Activated T-helper 1 cell treated with Interleukin-2 at 50 U/mL for 16 hours (primary cell): ENCODE measurements around the gene GID8.

Experiments
- DNase-seq: peaks from one replicate; pipeline ENCODE4 v3.0.0-alpha.2; 2020; ENCODE audit warnings: low read depth

Gene GID8

DNA sequence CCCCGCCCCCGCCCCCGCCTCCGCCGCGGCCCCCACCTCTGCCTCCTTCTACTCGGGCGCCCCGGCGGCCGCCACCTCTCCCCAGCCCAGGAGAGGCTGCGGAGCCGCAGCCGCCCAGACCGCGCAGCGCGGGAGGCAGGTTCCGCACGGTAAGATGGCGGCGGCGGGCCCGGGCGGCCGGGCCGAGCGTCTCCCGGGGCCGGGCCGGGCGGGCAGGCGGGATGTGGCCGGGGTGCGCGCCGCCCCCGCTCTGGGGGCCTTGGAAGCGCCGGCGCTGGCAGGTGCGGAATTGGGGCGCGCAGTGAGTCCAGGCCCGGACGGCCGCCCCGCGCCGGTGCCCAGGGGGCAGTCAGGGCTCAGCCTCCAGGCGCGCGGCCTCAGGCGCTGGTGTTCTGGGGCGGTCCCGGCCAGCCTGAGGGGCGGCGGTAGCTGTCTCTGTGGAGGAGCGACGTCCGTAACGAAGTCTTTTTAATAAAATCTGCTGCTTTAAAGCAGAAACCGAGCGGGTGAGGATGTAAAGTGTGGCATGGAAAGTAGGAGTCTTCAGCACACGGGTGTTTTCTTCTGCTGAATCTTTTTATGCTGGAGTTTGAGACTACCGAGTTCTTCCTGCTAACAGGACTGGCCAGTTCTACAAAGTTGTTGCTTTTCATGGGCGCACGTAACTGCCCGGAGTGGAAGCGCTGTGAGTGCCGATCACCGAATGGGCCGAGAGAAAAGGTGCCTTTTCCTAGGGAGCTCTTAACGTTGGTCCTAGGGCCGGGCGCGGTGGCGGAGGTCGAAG lies at the start of gene GID8:
Gene GID8 (plus strand): TSS at position 43 of the 784 bp plus-strand sequence. CDS start 3,356 bp downstream, outside the sequence.
- no peak for DNase-seq

DNA sequence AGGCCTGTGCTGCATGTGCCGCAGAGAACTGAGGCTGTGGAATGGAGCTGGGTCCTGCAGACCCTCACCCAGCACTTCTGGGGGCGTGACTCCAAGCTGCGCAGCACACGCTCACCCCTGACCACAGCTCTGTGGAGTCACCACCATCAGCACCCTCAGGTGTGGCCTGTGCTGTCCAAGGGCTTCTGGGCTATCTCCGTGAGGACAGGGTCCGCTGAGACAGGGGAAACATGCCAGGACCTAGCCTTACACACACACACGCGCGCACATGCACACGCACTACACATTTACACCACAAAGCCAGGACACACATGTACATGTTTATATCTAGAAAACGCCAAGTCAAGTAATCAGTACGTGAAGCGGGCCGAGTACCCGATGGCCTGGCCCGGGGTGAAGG lies 49.5 kb upstream of the GID8 start:
- DNase-seq = no peak

GRCh38 chr20:62888910-62889309 lies 49.0 kb upstream of the GID8 start:
- no peak for DNase-seq

- no peak for DNase-seq
Observed at GRCh38 chr20:62889411-62889810, 48.5 kb upstream of the GID8 start.

DNA sequence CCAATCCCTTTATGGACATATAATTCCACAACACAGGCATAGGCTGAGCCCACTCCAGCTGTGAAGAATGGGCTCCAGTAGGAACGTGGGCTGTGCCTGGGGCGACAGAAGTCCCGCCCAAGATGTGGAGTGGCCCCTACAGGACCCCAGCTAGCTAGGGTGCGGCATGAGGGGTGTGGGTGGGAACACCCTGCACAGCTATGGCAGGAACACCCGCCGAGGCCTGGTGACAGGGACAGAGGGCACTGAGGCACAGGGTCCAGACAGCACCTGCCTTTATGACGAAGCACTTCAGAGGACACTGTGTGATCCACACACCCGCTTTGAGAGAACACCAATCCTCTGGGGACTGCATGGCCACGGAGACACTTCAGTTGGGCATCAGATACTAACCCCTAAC lies 48.1 kb upstream of the GID8 start:
- DNase-seq = no peak

GRCh38 chr20:62890444-62890843 lies 47.5 kb upstream of the GID8 start:
- DNase-seq = no peak

DNA sequence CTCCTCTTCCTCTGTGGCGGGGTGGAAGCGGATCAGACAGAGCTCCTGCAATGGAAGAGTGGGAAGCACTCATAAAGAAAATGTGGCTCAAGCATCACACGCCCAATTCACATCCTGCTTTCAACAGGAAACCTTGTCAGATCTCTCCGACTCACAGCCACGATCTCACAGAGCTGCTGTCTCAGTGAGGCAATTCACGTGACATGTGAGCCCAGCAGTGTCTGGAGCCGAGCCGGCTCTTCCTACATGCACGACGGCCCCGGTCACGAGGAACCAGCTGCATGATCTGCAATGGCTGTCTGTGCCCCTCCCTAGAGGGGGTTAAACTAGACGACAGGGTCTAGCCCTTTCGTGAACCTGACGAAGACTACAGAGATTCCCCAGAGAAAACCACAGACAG lies 46.8 kb upstream of the GID8 start:
- DNase-seq = no peak

DNA sequence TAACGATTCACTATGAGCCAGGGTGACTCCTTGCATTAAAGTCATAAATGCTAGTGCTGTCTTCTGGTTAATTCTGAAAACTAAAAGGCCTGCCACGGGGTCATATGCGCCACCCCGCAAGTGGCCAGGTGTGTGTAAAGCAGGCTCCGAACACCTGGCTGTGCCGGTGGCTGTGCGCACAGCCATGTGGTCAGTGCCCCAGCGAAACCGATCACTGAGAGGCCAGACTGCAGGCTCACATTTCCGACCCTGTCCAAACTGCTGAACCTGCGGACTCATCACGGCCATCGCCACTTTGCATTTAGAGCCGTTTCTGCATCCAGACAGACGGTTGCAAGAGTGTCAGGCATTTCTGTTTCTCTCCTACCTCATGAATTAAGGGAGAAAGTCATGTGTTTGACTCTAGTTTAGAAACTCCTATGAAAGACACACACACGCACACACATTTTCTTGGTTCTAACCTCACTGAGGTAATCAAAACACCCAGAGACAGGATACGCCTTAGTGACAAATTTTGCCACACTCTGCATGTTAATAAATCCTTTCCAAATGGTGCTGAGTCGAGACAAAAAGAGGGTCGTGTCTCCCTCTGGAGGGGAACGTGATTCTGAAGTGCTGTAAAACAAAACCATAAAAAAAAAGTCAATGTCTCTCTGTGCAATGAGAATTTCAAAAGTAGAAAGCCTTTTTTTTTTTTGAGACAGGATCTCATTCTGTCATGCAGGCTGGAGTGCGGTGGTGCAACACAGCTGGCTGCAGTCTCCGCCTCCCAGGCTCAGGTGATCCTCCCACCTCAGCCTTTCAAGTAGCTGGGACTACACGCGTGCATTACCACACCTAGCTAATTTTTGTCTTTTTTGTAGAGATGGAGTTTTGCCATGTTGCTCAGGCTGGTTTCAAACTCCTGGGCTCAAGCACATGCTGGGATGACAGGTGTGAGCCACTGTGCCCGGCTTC lies 45.3 kb upstream of the GID8 start:
- no peak for DNase-seq

- DNase-seq = no peak
Observed at GRCh38 chr20:62893700-62894099, 44.2 kb upstream of the GID8 start.

DNA sequence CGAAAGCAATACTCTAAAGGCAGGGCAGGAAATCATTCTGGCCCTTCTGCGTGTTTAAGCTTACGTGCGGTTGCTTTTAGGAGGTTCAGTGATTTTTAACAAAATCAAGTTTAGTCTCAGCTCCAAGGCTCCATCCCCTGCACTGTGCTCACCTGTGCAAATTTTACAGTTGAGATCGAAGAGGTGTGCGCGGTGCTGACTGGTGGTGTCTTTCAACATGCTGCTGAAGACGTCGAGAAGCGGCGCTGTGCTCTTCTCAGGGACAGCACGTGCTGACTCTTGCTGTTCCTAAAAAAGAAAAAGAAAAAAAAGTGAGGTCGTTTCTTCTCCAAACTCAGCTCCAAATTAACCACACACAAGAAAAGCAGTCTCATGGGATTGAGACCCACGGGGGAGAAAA lies 43.7 kb upstream of the GID8 start:
- no peak for DNase-seq

GRCh38 chr20:62895539-62895938 lies 42.4 kb upstream of the GID8 start:
- DNase-seq = no peak

- no peak for DNase-seq
Observed at GRCh38 chr20:62896526-62896925, 41.4 kb upstream of the GID8 start.

DNA sequence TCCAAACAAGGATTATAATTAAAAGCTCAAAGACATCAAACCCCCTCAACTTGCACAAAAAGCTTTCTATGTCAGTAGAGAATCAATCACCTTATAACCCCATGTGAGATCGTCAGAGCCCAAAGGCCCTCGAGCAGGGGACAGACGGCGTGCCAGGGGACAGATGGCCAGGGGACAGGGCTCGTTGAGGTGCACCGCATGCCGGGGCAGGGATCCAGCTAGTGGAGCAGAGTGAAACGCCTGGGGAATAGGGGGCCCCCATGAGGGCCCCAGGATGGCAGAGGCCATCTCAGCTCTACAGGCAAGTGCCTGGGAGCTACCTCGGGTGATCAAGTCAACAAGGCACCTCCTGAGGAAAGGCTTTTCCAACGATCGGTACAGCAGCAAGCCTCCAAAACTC lies 40.3 kb upstream of the GID8 start:
- no peak for DNase-seq

- no peak for DNase-seq
Observed at GRCh38 chr20:62898093-62898964, 39.6 kb upstream of the GID8 start.

GRCh38 chr20:62898970-62899632 lies 38.8 kb upstream of the GID8 start:
- DNase-seq = no peak

- no peak for DNase-seq
Observed at GRCh38 chr20:62899633-62900051, 38.3 kb upstream of the GID8 start.

DNA sequence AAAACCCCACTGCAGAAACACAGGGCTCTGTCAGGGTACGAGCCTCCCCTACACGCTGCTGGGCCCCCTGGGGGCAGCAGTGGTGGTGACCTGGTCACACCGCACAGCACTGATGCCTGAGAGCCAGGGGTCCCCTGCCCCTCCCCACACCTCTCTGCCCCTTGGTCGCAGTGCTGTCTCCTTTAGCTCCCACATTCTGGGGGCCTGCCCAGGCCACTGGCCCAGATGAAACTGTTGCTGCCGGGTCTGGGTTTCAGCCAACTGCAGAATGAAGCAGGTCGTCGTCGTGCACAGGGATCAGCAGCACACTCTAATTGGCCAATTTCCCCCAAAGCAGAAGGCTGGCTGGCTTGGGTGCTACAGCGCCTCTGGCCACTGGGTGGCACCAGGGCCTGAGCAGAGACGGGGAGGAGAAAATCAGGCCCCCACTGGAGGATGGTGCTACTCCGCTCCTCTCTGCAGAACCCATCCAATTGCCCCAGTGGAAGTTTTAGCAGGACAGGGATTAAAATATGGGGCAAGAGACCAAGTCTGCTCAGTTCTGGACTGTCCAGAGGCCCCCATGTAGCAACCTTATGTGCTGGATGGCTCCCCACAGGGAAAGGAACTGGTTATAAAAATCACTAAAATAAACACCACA lies 37.8 kb upstream of the GID8 start:
- DNase-seq = peak; percentile 59

GRCh38 chr20:62900692-62901584 lies 37.0 kb upstream of the GID8 start:
- DNase-seq = no peak

- DNase-seq = no peak
Observed at GRCh38 chr20:62901891-62902290, 36.1 kb upstream of the GID8 start.
